ENCODE data around the gene CRIP3.
A peak's percentile ranks its signal among the peaks of the same experiment; 100 is the strongest.
"Not testable (repeated sequence)": the region's sequence is repeated elsewhere in the genome, so short reads cannot be mapped to it uniquely, and the experiment has no call there.

The CRIP3 gene

DNA sequence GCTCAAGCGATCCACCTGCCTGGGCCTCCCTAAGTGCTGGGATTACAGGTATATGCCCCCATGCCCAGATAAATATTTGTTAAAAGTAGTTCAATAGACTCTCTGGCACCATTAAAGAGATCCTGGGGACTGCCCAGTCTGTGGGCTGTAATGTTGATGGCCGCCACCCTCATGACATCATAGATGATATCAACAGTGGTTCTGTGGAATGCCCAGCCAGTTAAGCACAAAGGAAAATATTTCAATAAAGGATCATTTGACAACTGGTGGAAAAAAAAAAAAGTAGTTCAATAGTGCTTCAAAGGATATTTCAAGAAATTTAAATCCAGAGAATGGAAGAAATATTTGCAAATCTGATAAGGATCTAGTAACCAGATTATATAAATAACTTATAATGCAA lies 1.5 kb upstream of the CRIP3 start:
- no peak for TF ChIP-seq POLR2A (IDR thresholded peaks at IDR 0.05; ENCODE audit: low read depth, low read length)
- TF ChIP-seq POU2F2 (IDR thresholded peaks at IDR 0.05; ENCODE audit: low read depth, low read length): no peak

DNA sequence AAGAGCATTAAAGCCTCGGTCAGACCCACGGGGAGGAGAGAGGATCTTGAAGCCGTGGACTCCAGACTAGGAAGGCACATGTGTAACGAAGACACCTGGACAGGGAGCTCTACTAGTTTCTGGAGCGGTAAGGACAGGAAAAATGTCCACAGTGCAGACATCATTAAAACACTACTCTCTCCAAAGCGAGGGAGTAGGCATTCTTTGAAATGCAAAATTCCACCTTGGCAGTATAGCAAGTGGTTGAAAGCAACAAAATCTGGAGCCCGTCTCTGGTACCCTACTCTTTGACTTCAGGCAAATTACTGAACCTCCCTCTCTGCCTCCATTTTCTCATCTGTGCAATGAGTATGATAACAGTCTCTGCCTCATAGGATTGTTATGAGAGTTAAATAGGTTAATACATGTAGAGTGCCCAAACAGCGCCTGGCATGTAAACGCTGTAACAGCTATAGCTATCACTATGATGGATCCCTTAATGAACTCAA lies 408 bp upstream of the CRIP3 start:
- TF ChIP-seq POLR2AphosphoS5 (IDR thresholded peaks at IDR 0.05; ENCODE audit: low read depth, low read length) (no peak), PAX5 (IDR thresholded peaks at IDR 0.05; ENCODE audit: insufficient read depth, low read length, severe bottlenecking) (no peak), POU2F2 (IDR thresholded peaks at IDR 0.05; ENCODE audit: low read depth, low read length) (no peak), POLR2A (IDR thresholded peaks at IDR 0.05; ENCODE audit: low read depth, low read length) (no peak), TAF1 (IDR thresholded peaks at IDR 0.05; ENCODE audit: low read depth, low read length) (no peak), SPI1 (IDR thresholded peaks at IDR 0.05; ENCODE audit: low read depth, low read length) (no peak)
- DNase-seq (ENCODE audit: insufficient read length, low spot score): no peak
- peak; percentile 56 for FAIRE-seq

More for the DNA sequence above, 1.5 kb upstream of the CRIP3 start:
- DNase-seq (ENCODE audit: insufficient read length, low spot score): no peak
- FAIRE-seq: no peak

DNA sequence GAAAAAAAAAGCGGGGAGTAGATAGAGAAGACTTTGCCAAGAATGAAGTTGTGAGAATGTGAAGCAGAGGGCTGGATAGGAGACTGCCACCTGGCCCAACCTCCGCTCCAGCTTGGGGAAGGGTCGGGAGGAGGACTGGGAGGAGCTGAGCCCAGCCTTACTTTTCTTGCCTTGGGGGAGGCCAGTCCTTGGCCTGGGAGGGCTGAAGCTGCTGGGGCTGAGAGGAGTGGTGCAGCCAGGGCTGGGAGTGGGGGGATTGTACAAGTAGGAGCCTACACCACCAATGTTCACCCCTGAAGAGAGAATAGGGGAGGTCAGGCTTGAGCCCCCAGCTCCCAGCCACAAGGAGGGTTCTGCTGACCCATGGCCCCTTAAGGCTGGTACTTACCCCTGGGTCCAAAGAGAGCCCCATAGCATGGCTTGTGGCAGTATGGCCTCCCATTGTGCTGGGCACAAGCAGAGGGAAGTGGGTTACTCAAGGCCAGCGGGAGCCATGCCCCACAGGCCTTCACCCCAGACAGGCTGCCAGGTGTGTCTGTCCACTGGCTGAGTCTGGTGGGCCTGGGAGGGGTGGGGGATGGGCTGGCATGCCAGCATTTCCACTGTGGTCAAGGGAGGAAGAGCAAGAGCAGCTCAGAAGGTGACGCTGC lies 1.1 kb downstream of the CRIP3 start:
- FAIRE-seq (no peak), DNase-seq (ENCODE audit: insufficient read length, low spot score) (no peak)
- TF ChIP-seq POLR2AphosphoS5 (IDR thresholded peaks at IDR 0.05; ENCODE audit: low read depth, low read length) (no peak), POU2F2 (IDR thresholded peaks at IDR 0.05; ENCODE audit: low read depth, low read length) (no peak), SPI1 (IDR thresholded peaks at IDR 0.05; ENCODE audit: low read depth, low read length) (no peak), PAX5 (IDR thresholded peaks at IDR 0.05; ENCODE audit: insufficient read depth, low read length, severe bottlenecking) (no peak), POLR2A (IDR thresholded peaks at IDR 0.05; ENCODE audit: low read depth, low read length) (no peak), TAF1 (IDR thresholded peaks at IDR 0.05; ENCODE audit: low read depth, low read length) (no peak)

DNA sequence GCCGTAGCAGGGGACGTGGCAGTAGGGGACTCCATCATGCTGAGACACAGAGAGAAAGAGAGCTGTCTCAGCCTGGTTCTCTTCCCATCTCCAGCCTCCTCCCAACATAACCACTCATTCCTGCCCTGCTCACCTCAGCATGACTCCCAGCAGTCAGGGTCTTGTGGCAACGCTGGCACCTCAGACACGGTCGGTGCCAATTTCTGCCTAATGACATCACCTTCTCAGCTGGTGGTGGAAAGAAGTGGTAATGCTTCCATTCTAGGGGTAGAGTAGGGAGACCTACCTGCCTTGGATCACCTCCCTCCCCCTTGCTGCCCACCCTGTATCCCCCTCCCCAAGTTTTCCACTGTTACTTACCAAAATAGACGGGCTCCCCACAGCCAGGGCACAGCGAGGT lies 2.5 kb downstream of the CRIP3 start:
- TF ChIP-seq TAF1 (IDR thresholded peaks at IDR 0.05; ENCODE audit: low read depth, low read length) (no peak), POU2F2 (IDR thresholded peaks at IDR 0.05; ENCODE audit: low read depth, low read length) (no peak), PAX5 (IDR thresholded peaks at IDR 0.05; ENCODE audit: insufficient read depth, low read length, severe bottlenecking) (no peak), SPI1 (IDR thresholded peaks at IDR 0.05; ENCODE audit: low read depth, low read length) (no peak), POLR2AphosphoS5 (IDR thresholded peaks at IDR 0.05; ENCODE audit: low read depth, low read length) (no peak), POLR2A (IDR thresholded peaks at IDR 0.05; ENCODE audit: low read depth, low read length) (no peak)
- DNase-seq (ENCODE audit: insufficient read length, low spot score) (no peak), FAIRE-seq (no peak)

DNA sequence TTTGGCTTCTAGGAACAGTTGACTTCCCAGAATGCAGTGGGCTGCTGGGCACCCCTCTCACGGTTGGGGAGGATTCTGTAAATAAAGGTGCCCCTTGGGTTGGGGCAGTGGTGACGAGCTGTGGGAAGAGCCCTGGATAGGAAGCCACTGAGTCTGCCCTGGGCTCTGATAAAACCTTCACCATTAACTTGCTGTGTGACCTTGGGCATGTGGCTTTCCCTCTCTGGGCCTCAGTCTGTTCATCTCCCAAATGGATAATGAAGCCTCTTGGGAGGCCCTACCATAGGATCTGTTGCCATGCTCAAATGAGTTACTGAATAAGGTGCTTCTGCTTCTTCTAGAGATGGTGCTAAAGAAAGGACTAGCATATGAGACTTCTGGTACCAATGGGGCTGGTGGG lies 3.7 kb downstream of the CRIP3 start:
- DNase-seq (ENCODE audit: insufficient read length, low spot score) (no peak), FAIRE-seq (no peak)
- TF ChIP-seq SPI1 (IDR thresholded peaks at IDR 0.05; ENCODE audit: low read depth, low read length) (no peak), POLR2A (IDR thresholded peaks at IDR 0.05; ENCODE audit: low read depth, low read length) (no peak), PAX5 (IDR thresholded peaks at IDR 0.05; ENCODE audit: insufficient read depth, low read length, severe bottlenecking) (no peak), POLR2AphosphoS5 (IDR thresholded peaks at IDR 0.05; ENCODE audit: low read depth, low read length) (no peak), POU2F2 (IDR thresholded peaks at IDR 0.05; ENCODE audit: low read depth, low read length) (no peak), TAF1 (IDR thresholded peaks at IDR 0.05; ENCODE audit: low read depth, low read length) (no peak)

DNA sequence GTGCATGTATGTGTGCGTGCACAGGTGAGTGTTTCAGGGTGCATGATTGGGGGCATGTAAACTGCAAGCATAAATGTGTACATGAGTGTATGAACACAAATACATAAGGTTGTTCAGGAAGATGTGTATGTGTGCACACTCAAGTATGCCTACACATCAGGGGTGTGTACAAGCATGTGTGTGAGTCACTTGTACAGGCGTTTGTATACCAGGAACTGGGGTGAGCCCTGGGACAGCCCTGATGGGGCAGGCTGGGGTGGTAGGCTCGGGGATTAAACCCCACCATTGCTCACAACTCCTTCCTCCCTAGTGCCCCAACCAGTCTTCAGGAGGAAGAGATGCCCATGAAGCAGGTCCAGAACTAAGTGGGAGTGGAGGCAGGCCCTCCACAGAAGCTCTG lies 4.3 kb downstream of the CRIP3 start:
- DNase-seq (ENCODE audit: insufficient read length, low spot score) (no peak), FAIRE-seq (no peak)
- TF ChIP-seq PAX5 (IDR thresholded peaks at IDR 0.05; ENCODE audit: insufficient read depth, low read length, severe bottlenecking) (no peak), POLR2AphosphoS5 (IDR thresholded peaks at IDR 0.05; ENCODE audit: low read depth, low read length) (no peak), POU2F2 (IDR thresholded peaks at IDR 0.05; ENCODE audit: low read depth, low read length) (no peak), POLR2A (IDR thresholded peaks at IDR 0.05; ENCODE audit: low read depth, low read length) (no peak), SPI1 (IDR thresholded peaks at IDR 0.05; ENCODE audit: low read depth, low read length) (no peak), TAF1 (IDR thresholded peaks at IDR 0.05; ENCODE audit: low read depth, low read length) (no peak)

DNA sequence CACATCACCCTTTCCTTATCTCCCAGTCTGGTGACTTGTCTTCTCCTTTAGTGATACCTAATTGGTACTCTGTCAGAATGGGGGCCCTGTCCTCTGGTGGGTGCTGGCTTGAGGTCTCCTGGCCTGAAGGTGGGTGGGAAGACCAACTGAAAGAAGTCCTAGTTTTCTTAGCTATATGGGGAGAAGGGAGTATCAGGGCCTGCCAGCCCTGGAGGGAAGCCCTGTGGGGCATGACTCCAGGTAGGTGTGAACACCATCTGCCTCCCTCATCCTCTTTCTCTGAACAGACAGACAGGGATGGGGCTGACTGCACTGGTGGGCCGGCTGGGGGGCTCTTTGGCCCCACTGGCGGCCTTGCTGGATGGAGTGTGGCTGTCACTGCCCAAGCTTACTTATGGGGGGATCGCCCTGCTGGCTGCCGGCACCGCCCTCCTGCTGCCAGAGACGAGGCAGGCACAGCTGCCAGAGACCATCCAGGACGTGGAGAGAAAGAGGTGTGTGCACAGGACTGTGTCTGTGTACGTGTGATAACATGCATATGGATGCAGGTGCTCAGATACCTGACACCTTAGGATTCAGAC lies 4.8 kb downstream of the CRIP3 start:
- TF ChIP-seq SPI1 (IDR thresholded peaks at IDR 0.05; ENCODE audit: low read depth, low read length): no peak
- DNase-seq (ENCODE audit: insufficient read length, low spot score) (no peak), FAIRE-seq (no peak)

DNA sequence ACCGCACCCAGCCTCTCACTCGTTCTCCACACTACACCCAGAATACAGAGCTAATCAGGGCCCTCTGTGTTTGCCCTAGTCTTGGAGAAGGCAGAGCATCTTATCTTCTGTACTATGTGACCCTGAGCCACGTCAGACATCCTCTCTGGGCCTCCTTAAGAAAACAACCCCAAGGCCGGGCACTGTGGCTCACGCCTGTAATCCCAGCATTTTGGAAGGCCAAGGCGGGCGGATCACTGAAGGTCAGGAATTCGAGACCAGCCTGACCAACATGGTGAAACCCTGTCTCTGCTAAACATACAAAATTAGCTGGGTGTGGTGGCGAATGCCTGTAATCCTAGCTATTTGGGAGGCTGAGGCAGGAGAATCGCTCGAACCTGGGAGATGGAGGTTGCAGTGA lies 5.6 kb downstream of the CRIP3 start:
- DNase-seq (ENCODE audit: insufficient read length, low spot score); FAIRE-seq: not testable (repeated sequence)

DNA sequence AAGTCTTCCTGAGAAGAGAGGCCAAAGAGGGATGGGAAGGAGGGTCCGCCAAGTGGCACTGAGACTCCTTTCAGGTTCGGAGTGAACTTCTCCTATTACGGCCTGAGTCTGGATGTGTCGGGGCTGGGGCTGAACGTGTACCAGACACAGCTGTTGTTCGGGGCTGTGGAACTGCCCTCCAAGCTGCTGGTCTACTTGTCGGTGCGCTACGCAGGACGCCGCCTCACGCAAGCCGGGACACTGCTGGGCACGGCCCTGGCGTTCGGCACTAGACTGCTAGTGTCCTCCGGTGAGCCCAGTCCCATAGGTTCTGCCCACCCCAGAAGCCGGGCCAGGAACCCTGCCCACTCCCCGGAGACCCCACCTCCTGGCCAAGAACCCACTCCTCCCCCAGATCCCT lies 6.5 kb downstream of the CRIP3 start:
- no peak for FAIRE-seq
- no peak for TF ChIP-seq SPI1 (IDR thresholded peaks at IDR 0.05; ENCODE audit: low read depth, low read length)
- TF ChIP-seq PAX5 (IDR thresholded peaks at IDR 0.05; ENCODE audit: insufficient read depth, low read length, severe bottlenecking): no peak
- no peak for TF ChIP-seq POLR2A (IDR thresholded peaks at IDR 0.05; ENCODE audit: low read depth, low read length)
- no peak for DNase-seq (ENCODE audit: insufficient read length, low spot score)

DNA sequence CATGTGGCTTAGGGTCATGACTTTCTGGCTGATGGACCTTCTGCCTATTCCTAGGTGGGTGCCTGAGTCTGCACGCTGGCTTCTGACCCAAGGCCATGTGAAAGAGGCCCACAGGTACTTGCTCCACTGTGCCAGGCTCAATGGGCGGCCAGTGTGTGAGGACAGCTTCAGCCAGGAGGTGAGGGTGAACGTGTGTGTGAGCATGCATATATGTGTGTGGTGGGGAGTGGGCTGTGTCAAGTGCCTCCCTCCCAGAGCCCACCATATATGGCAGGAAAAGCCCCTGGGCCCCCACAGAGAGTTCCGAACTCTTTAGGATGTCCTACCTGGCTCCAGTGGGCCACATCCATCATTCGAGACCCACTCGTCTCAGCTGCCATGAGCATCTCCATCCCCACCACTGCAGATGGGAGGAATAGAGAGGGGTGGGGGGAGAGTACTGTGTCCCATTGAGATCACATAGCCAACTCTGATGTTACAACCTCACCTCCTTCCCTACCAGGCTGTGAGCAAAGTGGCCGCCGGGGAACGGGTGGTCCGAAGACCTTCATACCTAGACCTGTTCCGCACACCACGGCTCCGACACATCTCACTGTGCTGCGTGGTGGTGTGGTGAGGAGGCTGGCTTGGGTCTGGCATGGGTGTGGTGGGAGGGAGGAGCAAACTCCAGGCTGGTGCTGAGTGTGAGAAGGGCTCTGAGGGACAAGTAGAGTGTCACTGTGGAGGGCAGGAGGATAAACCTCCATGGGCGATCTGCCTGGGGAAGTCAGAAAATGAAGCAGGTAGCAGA lies 7.3 kb downstream of the CRIP3 start:
- FAIRE-seq: no peak
- no peak for DNase-seq (ENCODE audit: insufficient read length, low spot score)

More for the DNA sequence above, 7.3 kb downstream of the CRIP3 start:
- TF ChIP-seq TAF1 (IDR thresholded peaks at IDR 0.05; ENCODE audit: low read depth, low read length) (no peak), POLR2A (IDR thresholded peaks at IDR 0.05; ENCODE audit: low read depth, low read length) (no peak), POU2F2 (IDR thresholded peaks at IDR 0.05; ENCODE audit: low read depth, low read length) (no peak), SPI1 (IDR thresholded peaks at IDR 0.05; ENCODE audit: low read depth, low read length) (no peak), PAX5 (IDR thresholded peaks at IDR 0.05; ENCODE audit: insufficient read depth, low read length, severe bottlenecking) (no peak), POLR2AphosphoS5 (IDR thresholded peaks at IDR 0.05; ENCODE audit: low read depth, low read length) (no peak)
